A673 (cell line): ENCODE results near the gene POLR3A. TPM values are rescaled to one million over a fixed set of nuclear protein-coding genes. Genes with fewer than 3 reads are reported as not detected.
A peak's percentile ranks its signal among the peaks of the same experiment; 100 is the strongest.

Experiments
- BruUV-seq: library from RNA; stranded (reverse); fragments of 400-500 nt; replicated peaks from 2 replicates; lab custom pipeline; 2021; lab: Mats Ljungman, UMichigan
- CTCF ChIA-PET: fragments of 300-600 bp; sonication (Branson Sonifier 250); formaldehyde crosslinking; loops from one replicate; lab custom pipeline; 2022; ENCODE audit warnings: antibody characterized with exemption; lab: Charles Lee
- POLR2A ChIA-PET: fragments of 300-600 bp; sonication (Branson Sonifier 250); formaldehyde crosslinking; loops from one replicate; lab custom pipeline; 2022; ENCODE audit warnings: antibody characterized with exemption; ENCODE audit not compliant: low non-redundant PET; lab: Charles Lee
- DNase-seq: peaks from one replicate; pipeline ENCODE4 v3.0.0-alpha.2; 2015; ENCODE audit warnings: low spot score
- H3K27ac ChIP-seq: fragments of 200-600 bp; sonication (generic); 2 replicates; pipeline ENCODE4 v1.5.1; 2016; ENCODE audit warnings: mixed run types, low read depth, mild to moderate bottlenecking, mixed read lengths, antibody characterized with exemption, low read length; ENCODE audit not compliant: poor library complexity, severe bottlenecking
- H3K27me3 ChIP-seq: fragments of 200-600 bp; sonication (generic); replicated peaks from 2 replicates; pipeline ENCODE4 v1.6.1; 2017; ENCODE audit warnings: mixed run types, low read depth, mild to moderate bottlenecking, mixed read lengths, antibody characterized with exemption, low read length; ENCODE audit not compliant: insufficient read depth, poor library complexity
- H3K36me3 ChIP-seq: fragments of 200-600 bp; sonication (generic); 2 replicates; pipeline ENCODE4 v1.6.1; 2016; ENCODE audit warnings: mixed run types, mild to moderate bottlenecking, mixed read lengths, antibody characterized with exemption, low read length; ENCODE audit not compliant: insufficient read depth, poor library complexity, severe bottlenecking
- H3K4me1 ChIP-seq: fragments of 200-600 bp; sonication (generic); 2 replicates; pipeline ENCODE4 v1.6.1; 2017; ENCODE audit warnings: mixed run types, mild to moderate bottlenecking, mixed read lengths, antibody characterized with exemption, low read length; ENCODE audit not compliant: insufficient read depth, poor library complexity, severe bottlenecking
- H3K4me3 ChIP-seq: fragments of 200-600 bp; sonication (generic); 2 replicates; pipeline ENCODE4 v1.5.1; 2016; ENCODE audit warnings: low read depth, mixed run types, mild to moderate bottlenecking, mixed read lengths, low read length; ENCODE audit not compliant: poor library complexity, severe bottlenecking
- H3K9me3 ChIP-seq: fragments of 200-600 bp; sonication (generic); 2 replicates; pipeline ENCODE4 v1.6.1; 2016; ENCODE audit warnings: mixed run types, low read depth, mild to moderate bottlenecking, mixed read lengths, antibody characterized with exemption, low read length; ENCODE audit not compliant: poor library complexity, severe bottlenecking
- CTCF ChIP-seq: fragments of 300-800, 200-600 bp; sonication (generic); conservative IDR thresholded peaks from 2 replicates; pipeline ENCODE4 v1.5.1; 2017; ENCODE audit warnings: low read depth, mild to moderate bottlenecking, antibody characterized with exemption, low read length, moderate library complexity, mixed read lengths
- EZH2 ChIP-seq: fragments of 200-600 bp; sonication (generic); IDR thresholded peaks from 2 replicates; pipeline ENCODE4 v1.6.1; 2017; ENCODE audit warnings: borderline replicate concordance, low read depth, mild to moderate bottlenecking, mixed read lengths, antibody characterized with exemption, low read length; ENCODE audit not compliant: poor library complexity, severe bottlenecking
- intact Hi-C: fragments of 100-400 bp; cut with micrococcal nuclease; formaldehyde crosslinking; loops from one replicate; pipeline ENCODE4 v1.10.0; 2022; ENCODE audit not compliant: unreplicated experiment
- total RNA-seq: library from RNA; stranded (reverse); gene quantifications from 2 replicates; pipeline ENCODE4 v1.2.3, GENCODE V29; 2021

Gene POLR3A
- total RNA-seq, 1 experiment from 2014 or later, result 27.8 TPM

- TF ChIP-seq CTCF, result no peak
- no peaks in the 10 kb centered on the region for H3K9me3 ChIP-seq
- no peak for DNase-seq
- peaks cover 6% of the 10 kb centered on the region for H3K36me3 ChIP-seq
- H3K4me1 ChIP-seq, result peaks cover 5% of the 10 kb centered on the region
- BruUV-seq, result no TSS peak
- POLR2A ChIA-PET, result no interaction called here
- H3K4me3 ChIP-seq, result no peak overlapping the region
- H3K27me3 ChIP-seq, result no peaks in the 10 kb centered on the region
- CTCF ChIA-PET, result interaction anchor here (0.6 kb wide), 1 partner anchor 34 kb away, joined by 3 read pairs; no protein-coding TSS in a partner anchor
- H3K27ac ChIP-seq, result no peak overlapping the region
- intact Hi-C loops, result no loop called here
These were observed 57.5 kb downstream of the POLR3A start for GRCh38 chr10:77971804-77972144.

- ChIA-PET CTCF (interaction anchor here (0.6 kb wide), 2 partner anchors 122 to 124 kb away, joined by 3 to 4 read pairs; no protein-coding TSS in a partner anchor), POLR2A (no interaction called here)
- intact Hi-C loops, result no loop called here
These were observed 58.2 kb downstream of the POLR3A start for GRCh38 chr10:77970869-77971803.

GRCh38 chr10:77969114-77969513 is 60.2 kb downstream of the POLR3A start:
- Histone ChIP-seq H3K36me3 (no peaks in the 10 kb centered on the region), H3K9me3 (no peaks in the 10 kb centered on the region), H3K4me1 (peaks cover 5% of the 10 kb centered on the region), H3K4me3 (no peak overlapping the region), H3K27ac (no peak overlapping the region), H3K27me3 (no peaks in the 10 kb centered on the region)
- no TSS peak for BruUV-seq
- intact Hi-C loops, result no loop called here
- no peak for TF ChIP-seq EZH2
- no peak for TF ChIP-seq CTCF
- ChIA-PET CTCF (interaction anchor here (0.7 kb wide), 1 partner anchor 42 kb away, joined by 5 read pairs; no protein-coding TSS in a partner anchor), POLR2A (no interaction called here)
- DNase-seq, result no peak

More at GRCh38 chr10:77970869-77971803, 58.2 kb downstream of the POLR3A start:
- H3K36me3 ChIP-seq, result no peaks in the 10 kb centered on the region
- TF ChIP-seq EZH2, result no peak
- no peak for TF ChIP-seq CTCF
- BruUV-seq, result no TSS peak
- DNase-seq, result peak; percentile 31
- no peak overlapping the region for H3K4me3 ChIP-seq
- H3K4me1 ChIP-seq, result peaks cover 5% of the 10 kb centered on the region
- H3K27me3 ChIP-seq, result no peaks in the 10 kb centered on the region
- peak overlapping the region; percentile 18 for H3K27ac ChIP-seq
- H3K9me3 ChIP-seq, result no peaks in the 10 kb centered on the region
